GM12873 (cell line): ENCODE measurements around the gene TMEM95.

Experiments
- TF ChIP-seq, protein P1 (sequence below): IDR thresholded peaks from 2 replicates; pipeline ENCODE4 v1.5.1; 2012; ENCODE audit warnings: low read depth, mild to moderate bottlenecking, moderate library complexity, low read length, control low read depth; ENCODE audit not compliant: insufficient read depth; ENCODE audit errors: missing control alignments

Gene TMEM95

DNA sequence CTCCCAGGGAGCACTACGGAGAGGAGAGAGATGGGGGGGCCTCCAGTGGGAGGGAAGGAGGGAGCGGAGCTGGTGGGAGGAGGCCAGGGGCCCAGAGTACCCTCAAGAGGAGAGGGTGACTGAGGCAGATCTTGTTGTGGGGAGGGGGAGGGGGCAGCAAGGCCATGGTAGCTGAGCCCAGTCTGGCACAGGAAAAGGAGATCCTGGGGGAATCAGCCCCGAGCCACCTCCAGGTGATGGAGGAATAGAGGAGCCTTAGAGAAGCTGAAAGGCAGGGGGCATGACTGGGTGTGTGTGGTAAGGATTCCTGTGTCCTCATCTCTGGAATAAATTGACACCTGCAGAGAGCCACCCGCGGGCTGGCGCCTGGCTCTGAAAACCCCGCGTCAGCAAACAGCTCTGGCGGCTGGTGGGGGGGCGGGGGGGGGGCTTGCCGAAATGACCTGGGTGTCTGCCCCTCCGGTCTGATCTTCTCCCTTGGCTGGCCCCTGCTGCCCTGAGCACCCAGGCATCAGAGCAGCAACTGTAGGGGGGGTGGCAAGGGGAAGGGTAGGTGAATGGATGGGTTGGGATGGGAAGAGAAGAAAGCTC, 51.4 kb downstream of the TMEM95 start:
- TF ChIP-seq, protein P1, sequence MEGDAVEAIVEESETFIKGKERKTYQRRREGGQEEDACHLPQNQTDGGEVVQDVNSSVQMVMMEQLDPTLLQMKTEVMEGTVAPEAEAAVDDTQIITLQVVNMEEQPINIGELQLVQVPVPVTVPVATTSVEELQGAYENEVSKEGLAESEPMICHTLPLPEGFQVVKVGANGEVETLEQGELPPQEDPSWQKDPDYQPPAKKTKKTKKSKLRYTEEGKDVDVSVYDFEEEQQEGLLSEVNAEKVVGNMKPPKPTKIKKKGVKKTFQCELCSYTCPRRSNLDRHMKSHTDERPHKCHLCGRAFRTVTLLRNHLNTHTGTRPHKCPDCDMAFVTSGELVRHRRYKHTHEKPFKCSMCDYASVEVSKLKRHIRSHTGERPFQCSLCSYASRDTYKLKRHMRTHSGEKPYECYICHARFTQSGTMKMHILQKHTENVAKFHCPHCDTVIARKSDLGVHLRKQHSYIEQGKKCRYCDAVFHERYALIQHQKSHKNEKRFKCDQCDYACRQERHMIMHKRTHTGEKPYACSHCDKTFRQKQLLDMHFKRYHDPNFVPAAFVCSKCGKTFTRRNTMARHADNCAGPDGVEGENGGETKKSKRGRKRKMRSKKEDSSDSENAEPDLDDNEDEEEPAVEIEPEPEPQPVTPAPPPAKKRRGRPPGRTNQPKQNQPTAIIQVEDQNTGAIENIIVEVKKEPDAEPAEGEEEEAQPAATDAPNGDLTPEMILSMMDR: no peak
